HG03045 (cell line): ENCODE measurements around the gene FLNB.
A peak's percentile ranks its signal among the peaks of the same experiment; 100 is the strongest.

Experiments used
- ATAC-seq: cut with Tn5 transposase; IDR thresholded peaks from one replicate; pipeline ENCODE4 v1.9.1; 2021; ENCODE audit warnings: mild to moderate bottlenecking, moderate library complexity; ENCODE audit not compliant: unreplicated experiment

Gene FLNB

DNA sequence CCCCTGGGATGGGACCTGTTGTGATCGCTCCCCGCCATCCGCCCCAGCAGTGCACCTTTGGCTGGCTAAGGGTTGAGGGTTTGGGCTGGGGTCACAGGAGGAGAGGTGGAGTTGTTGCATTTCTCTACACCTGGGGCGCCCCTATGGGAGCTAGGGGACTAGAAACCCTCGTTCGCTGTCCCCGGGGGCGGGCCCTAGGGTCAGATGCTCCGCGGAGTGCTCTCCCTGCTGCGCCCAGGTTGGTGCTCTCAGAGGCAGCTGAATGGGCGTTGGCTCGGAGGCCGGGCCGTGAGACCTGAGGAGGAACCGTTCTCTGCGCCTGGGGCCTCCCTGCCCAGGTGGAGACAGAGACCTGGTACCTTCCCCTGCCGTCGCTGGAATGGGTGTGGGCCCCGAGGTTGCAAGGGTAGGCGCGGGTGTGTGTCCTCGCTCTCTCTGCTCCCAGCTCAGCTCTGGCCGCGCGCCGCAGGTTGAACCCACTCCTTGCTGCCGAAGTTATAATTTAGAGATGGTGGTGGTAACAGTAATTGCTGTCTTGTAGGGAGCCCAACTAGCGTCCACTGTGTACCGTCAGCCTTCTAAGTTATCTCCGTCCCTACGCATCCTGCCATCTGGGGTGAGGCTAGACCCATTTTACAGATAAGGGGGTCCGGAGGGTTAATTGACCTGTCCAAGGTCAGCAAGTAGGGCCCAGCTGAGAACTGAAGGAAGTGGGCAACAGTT lies 965 bp downstream of the FLNB start:
- ATAC-seq: peak; percentile 19

GRCh38 chr3:58009749-58010535 lies 1.7 kb downstream of the FLNB start:
- no peak for ATAC-seq

- no peak for ATAC-seq
Observed at GRCh38 chr3:58010562-58010961, 2.3 kb downstream of the FLNB start.

DNA sequence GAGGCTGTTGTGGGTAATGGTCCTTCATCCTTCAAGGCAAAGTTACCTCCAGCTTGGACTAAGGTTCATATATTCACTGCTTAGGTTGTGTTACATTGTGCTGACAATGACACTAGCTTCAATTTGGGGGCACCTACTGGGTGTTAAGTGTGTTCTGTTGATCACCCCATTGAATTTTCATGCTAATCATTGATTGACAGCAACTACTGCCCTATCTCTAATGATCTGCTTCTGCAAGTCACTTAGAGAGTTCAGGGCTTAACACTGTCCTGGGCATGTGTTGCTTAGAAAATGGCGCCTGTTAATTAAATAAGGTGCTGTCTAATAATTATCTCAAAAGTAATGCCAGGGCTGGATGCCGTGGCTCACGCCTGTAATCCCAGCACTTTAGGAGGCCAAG lies 3.4 kb downstream of the FLNB start:
- no peak for ATAC-seq

DNA sequence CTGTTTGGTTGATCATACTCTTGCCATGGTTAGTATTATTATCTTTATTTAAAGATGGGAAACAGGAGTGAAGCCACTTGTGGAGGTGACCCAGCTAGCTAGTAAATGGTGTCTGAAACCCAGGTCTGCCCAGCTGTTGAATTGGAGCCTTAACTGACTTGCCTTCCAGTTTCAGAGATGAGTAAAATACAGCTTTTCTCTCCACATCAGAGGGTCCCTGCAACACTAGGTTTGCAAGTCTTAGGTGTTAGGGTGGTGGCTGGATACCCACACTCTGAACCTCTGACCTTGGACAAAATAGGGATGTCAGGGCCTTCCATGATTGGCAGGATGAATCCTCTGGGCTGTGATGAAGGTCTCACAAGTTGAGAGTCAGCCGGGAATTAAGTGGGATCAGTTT lies 4.1 kb downstream of the FLNB start:
- no peak for ATAC-seq

- ATAC-seq: no peak
Observed at GRCh38 chr3:58013099-58013498, 4.9 kb downstream of the FLNB start.

DNA sequence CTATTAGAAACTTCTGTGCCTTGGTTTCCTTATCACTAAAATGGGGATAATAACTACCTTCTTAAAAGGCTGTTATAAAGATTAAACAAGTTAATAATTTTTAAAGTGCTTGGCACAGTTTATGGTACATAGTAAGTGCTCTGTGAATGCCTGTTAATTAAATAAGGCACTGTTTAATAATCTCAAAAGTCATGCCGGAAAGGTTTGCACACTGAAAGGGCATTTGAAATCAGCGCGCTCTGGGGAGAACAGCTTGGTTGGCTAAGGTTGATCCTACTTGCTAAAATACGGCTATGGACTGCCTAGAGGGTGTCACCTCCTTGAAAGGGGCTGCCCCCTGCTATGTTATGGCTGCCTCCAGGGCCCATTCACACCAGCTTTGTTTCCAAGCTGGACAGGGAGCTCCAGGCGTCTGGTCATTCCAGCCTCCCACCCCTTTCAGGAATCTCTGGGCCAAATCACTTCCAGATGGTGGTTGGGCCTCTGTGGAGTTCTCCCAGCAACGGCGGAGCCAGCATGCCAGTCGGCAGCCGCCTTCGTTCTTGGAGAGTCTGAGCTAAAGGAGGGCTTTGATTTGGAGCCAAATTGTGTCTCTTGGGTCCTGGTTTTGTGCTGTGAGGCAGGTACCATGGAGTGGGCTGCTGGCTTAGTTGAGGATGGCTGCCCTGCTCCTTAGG lies 5.9 kb downstream of the FLNB start:
- no peak for ATAC-seq

GRCh38 chr3:58015520-58015915 lies 7.3 kb downstream of the FLNB start:
- ATAC-seq: no peak

DNA sequence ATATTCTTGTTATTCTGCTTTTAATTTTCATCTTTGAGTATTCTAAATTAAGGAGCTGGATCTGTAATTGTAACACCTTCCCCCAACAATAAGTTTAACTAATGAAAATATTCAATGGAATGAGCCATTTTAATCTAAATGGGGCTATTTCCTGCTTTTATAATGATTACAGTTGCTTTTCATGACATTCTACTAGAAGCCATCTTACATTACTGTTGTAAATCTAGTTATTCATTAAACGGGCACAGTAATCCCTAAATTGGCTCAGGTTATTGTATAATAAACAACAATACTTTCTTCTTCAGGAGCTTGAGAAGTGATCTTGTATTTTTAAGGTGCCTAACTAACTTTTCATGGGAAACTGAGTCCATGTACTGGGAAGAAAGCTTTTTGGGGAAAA lies 8.5 kb downstream of the FLNB start:
- ATAC-seq: no peak

- ATAC-seq: no peak
Observed at GRCh38 chr3:58018892-58019742, 10.9 kb downstream of the FLNB start.

GRCh38 chr3:58020783-58021071 lies 12.5 kb downstream of the FLNB start:
- no peak for ATAC-seq

GRCh38 chr3:58021072-58021959 lies 13.1 kb downstream of the FLNB start:
- ATAC-seq: no peak

DNA sequence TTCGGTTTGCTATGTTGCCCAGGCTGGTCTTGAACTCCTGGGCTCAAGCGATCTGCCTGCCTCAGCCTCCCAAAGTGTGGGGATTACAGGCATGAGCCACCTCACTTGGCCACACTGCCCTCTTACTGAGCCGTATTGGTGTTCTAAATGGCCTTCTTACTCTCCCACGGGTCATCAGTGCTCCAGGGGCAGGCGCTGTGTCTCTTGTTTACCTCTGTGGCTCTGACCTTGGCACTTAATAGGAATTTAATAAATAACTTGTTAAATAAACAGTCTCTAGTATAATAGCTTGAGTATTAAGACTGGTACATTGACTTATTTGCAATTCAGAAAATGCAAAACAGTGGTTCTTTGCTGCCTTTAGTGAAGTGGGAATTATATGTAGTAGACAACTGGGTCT lies 13.7 kb downstream of the FLNB start:
- ATAC-seq: no peak

GRCh38 chr3:58022490-58022889 lies 14.3 kb downstream of the FLNB start:
- ATAC-seq: no peak

GRCh38 chr3:58023531-58023930 lies 15.3 kb downstream of the FLNB start:
- no peak for ATAC-seq

- ATAC-seq: no peak
Observed at GRCh38 chr3:58025406-58025805, 17.2 kb downstream of the FLNB start.

GRCh38 chr3:58025837-58026569 lies 17.8 kb downstream of the FLNB start:
- ATAC-seq: no peak

- no peak for ATAC-seq
Observed at GRCh38 chr3:58026598-58026997, 18.4 kb downstream of the FLNB start.

GRCh38 chr3:58027704-58028317 lies 19.6 kb downstream of the FLNB start:
- no peak for ATAC-seq
